Endothelial cell (in vitro differentiated cells): ENCODE results near the gene B9D2. TPM values are rescaled to one million over a fixed set of nuclear protein-coding genes. Genes with fewer than 3 reads are reported as not detected.

ENCODE experiments used
- DNase-seq: peaks from one replicate; pipeline ENCODE4 v3.0.0; 2021; ENCODE audit warnings: low spot score
- H3K27ac Mint-ChIP-seq: one replicate; pipeline ENCODE4 v1.8.0; 2021; ENCODE audit warnings: mixed read lengths, inconsistent platforms; ENCODE audit not compliant: unreplicated experiment
- H3K27me3 Mint-ChIP-seq: one replicate; pipeline ENCODE4 v1.8.0; 2021; ENCODE audit warnings: mild to moderate bottlenecking, moderate library complexity, mixed read lengths, inconsistent platforms; ENCODE audit not compliant: unreplicated experiment
- H3K36me3 Mint-ChIP-seq: one replicate; pipeline ENCODE4 v1.8.0; 2021; ENCODE audit warnings: mild to moderate bottlenecking, low read depth, mixed read lengths, inconsistent platforms; ENCODE audit not compliant: unreplicated experiment
- H3K4me1 Mint-ChIP-seq: one replicate; pipeline ENCODE4 v1.8.0; 2021; ENCODE audit warnings: mild to moderate bottlenecking, mixed read lengths, inconsistent platforms; ENCODE audit not compliant: unreplicated experiment
- H3K4me3 Mint-ChIP-seq: one replicate; pipeline ENCODE4 v1.8.0; 2021; ENCODE audit warnings: mild to moderate bottlenecking, mixed read lengths, inconsistent platforms; ENCODE audit not compliant: unreplicated experiment
- H3K9me3 Mint-ChIP-seq: one replicate; pipeline ENCODE4 v1.8.0; 2021; ENCODE audit warnings: mixed read lengths, inconsistent platforms; ENCODE audit not compliant: unreplicated experiment
- CTCF ChIP-seq: fragments of 200-600 bp; sonication (generic); IDR thresholded peaks from one replicate; pipeline ENCODE4 v1.5.0; 2021; ENCODE audit warnings: antibody characterized with exemption; ENCODE audit not compliant: unreplicated experiment
- long read RNA-seq: library from polyadenylated mRNA; unstranded; transcript quantifications from one replicate; pipeline ENCODE4 v2.0.0, GENCODE V29; 2020; ENCODE audit not compliant: unreplicated experiment
- total RNA-seq: library from RNA; stranded (reverse); fragmentation: NEBNext Ultra II Directional; extraction: Animal tissue kit (Norgen Biotek cat#: 25700); gene quantifications from one replicate; pipeline ENCODE4 v1.2.1, GENCODE V29; 2021; ENCODE audit not compliant: unreplicated experiment

B9D2 gene
- total RNA-seq, result 6.8 TPM
- long read RNA-seq, partial matches to known transcripts, result 0 of 3 reads
- long read RNA-seq, other reads (novel, unspliced or antisense), result 1 of 3 reads

- H3K4me1 Mint-ChIP-seq, result peaks cover 8% of the 10 kb centered on the region
- peak within 1 kb of the TSS; percentile 96 for H3K4me3 Mint-ChIP-seq
- no peaks in the 10 kb centered on the region for H3K9me3 Mint-ChIP-seq
- no peak for TF ChIP-seq CTCF
- H3K36me3 Mint-ChIP-seq, result no peaks in the 10 kb centered on the region
- peaks cover 16% of the 10 kb centered on the region for H3K27me3 Mint-ChIP-seq
- peak within 1 kb of the TSS; percentile 100 for H3K27ac Mint-ChIP-seq
- peak; percentile 95 for DNase-seq
Measured at GRCh38 chr19:41363753-41364523, at the start of gene B9D2. Gene B9D2, minus strand, starts transcription at chr19:41364149. Its CDS starts 630 bp downstream, at chr19:41363519.

GRCh38 chr19:41412953-41413352 is 49.0 kb upstream of the B9D2 start:
- no peak for DNase-seq
- no peak overlapping the region for H3K4me3 Mint-ChIP-seq
- TF ChIP-seq CTCF, result no peak
- peaks cover 36% of the 10 kb centered on the region for H3K36me3 Mint-ChIP-seq
- no peak overlapping the region for H3K27ac Mint-ChIP-seq
- peaks cover 8% of the 10 kb centered on the region for H3K27me3 Mint-ChIP-seq
- peaks cover 4% of the 10 kb centered on the region for H3K4me1 Mint-ChIP-seq
- H3K9me3 Mint-ChIP-seq, result no peaks in the 10 kb centered on the region

- H3K36me3 Mint-ChIP-seq, result peaks cover 31% of the 10 kb centered on the region
- H3K9me3 Mint-ChIP-seq, result no peaks in the 10 kb centered on the region
- no peak for TF ChIP-seq CTCF
- no peak for DNase-seq
- H3K4me3 Mint-ChIP-seq, result no peak overlapping the region
- H3K27ac Mint-ChIP-seq, result peak overlapping the region; percentile 61
- peaks cover 13% of the 10 kb centered on the region for H3K4me1 Mint-ChIP-seq
- peaks cover 8% of the 10 kb centered on the region for H3K27me3 Mint-ChIP-seq
Measured at GRCh38 chr19:41411968-41412265, 48.0 kb upstream of the B9D2 start.

- H3K4me1 Mint-ChIP-seq, result peaks cover 14% of the 10 kb centered on the region
- H3K9me3 Mint-ChIP-seq, result no peaks in the 10 kb centered on the region
Measured at GRCh38 chr19:41411100-41411967, 47.4 kb upstream of the B9D2 start.

More at GRCh38 chr19:41411100-41411967, 47.4 kb upstream of the B9D2 start:
- Mint-ChIP-seq H3K4me3 (no peak overlapping the region), H3K36me3 (peaks cover 31% of the 10 kb centered on the region), H3K27me3 (peaks cover 6% of the 10 kb centered on the region), H3K27ac (peak overlapping the region; percentile 52)
- no peak for DNase-seq
- TF ChIP-seq CTCF, result no peak
